Ramos (cell line): ENCODE data around the gene PPP1R7.

Experiments used
- in situ Hi-C: fragments of 300-500 bp; cut with MboI; formaldehyde crosslinking; loops from one replicate; pipeline ENCODE4 v1.14.3; 2022; ENCODE audit warnings: low sequenced_read_pairs; ENCODE audit not compliant: unreplicated experiment

PPP1R7 gene

DNA sequence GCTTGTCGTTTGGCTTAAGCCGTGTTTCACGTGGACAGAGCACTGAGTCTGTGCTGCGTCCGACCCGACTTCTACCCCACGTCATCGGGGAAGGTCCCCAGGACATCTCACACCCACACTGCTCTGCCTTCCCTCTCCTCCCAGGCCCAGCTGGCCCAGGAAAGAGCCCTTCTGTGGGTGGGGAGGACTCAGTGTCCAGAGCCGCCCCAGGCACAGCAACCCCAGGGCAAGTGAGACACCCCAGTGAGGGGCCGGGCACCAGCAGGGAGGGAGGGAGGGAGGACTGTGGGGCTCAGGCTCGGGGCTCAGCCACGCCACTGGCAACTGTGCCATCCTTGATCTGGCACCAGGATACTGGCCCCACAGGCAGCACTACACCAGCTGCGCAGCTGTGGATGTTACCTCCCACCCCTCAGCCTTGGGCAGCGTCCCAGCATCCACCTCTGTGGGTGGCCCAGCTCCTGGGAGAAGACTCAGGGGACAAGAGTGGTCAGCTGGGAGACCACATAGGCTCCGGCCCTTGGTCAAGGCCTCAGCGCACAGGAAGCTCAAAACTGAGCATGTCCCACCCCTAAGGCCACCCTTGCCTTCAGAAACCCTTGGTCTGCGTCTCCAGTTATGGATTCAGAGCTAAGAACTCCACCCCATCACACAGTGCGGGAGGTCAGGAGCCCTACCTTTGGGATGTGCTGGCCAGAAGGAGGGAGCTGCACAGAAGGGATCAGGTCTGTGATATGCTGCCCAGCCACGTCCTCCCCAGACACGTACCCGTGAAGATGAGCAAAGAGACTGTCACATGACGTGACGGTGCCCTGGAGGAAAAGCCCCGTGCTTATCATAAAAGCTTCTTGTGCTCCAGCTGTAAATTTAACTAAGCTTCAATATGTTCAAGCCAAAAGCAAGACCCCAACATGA lies 12.7 kb upstream of the PPP1R7 start:
- in situ Hi-C loops, result no loop called here

DNA sequence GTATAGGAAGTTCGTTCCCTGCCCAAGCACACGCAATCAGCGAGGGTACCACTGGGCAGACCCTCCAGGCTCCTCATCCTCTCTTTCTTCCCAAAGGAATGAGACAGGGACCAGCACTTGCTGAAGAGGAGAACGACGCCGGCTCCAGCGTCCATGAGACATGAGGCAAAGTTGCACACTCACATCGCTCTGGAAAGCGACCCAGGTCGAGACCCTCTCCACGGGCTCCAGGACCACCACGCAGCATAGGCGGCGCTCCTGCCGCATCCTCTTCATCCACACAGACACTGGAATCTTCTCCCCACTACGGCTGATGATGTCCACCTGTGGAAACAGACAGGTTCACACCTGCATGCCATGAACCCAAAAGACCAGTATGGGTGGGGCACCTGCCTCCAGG lies 11.8 kb upstream of the PPP1R7 start:
- in situ Hi-C loops, result no loop called here

- in situ Hi-C loops, result no loop called here
These were observed 10.5 kb upstream of the PPP1R7 start for GRCh38 chr2:241139531-241140444.

DNA sequence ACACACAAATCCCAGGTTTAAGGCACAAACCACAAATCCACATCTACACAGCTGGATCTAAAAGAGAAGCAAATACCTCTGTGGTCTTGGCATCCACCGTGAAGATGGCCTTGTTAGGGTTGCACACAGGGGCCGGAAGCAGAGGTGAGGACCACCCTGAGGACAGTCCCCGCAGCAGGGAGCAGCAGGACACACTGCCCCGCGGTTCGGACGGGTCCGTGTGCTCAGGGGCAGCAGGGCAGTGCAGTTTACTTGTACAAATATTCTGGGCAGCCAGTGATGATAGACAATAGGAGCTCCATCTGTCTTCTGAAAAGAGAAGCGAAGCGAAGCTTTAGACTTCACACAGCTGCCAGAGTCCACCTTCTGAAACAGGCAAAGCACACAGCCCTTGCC lies 9.8 kb upstream of the PPP1R7 start:
- in situ Hi-C loops, result no loop called here

- in situ Hi-C loops, result no loop called here
These were observed 9.0 kb upstream of the PPP1R7 start for GRCh38 chr2:241141214-241141770.

GRCh38 chr2:241142063-241142462 lies 8.2 kb upstream of the PPP1R7 start:
- in situ Hi-C loops, result no loop called here

- in situ Hi-C loops, result no loop called here
These were observed 7.7 kb upstream of the PPP1R7 start for GRCh38 chr2:241142593-241142992.

GRCh38 chr2:241146286-241146685 lies 4.0 kb upstream of the PPP1R7 start:
- in situ Hi-C loops, result no loop called here

DNA sequence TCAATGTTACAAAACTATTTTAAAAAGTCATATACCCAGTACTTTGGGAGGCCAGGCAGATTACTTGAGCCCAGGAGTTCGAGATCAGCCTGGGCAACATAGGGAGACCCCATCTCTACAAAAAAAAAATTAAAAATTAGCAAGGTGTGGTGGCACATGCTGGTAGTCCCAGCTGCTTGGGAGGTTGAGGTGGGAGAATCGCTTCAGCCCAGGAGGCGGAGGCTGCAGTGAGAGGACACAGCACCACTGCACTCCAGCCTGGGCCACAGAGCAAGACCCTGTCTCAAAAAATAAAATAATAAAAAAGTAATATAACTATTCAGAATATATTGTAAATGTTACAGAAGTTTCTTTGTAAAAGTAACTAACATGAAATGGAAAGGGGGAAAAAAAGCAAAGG lies 2.9 kb upstream of the PPP1R7 start:
- in situ Hi-C loops, result no loop called here

- in situ Hi-C loops, result no loop called here
These were observed 2.0 kb upstream of the PPP1R7 start for GRCh38 chr2:241148239-241148638.

GRCh38 chr2:241148891-241149674 lies 1.2 kb upstream of the PPP1R7 start, which contains the start of gene PASK:
TSS of gene PASK (minus strand) at chr2:241149472. CDS start at chr2:241143032, 6,440 bp downstream.
- in situ Hi-C loops, result no loop called here

DNA sequence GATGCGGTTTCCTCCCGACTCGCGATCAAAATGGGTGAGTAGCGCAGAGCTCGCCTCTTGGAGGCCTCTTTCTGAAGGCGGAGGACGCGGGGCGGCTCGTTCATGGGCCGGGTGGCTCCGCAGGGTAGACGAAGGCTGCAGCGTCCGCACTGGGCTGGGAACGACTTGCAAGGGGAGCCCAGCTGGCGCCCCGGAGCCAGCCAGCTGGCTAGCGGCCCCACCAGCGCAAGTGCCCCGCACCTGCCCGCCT lies 667 bp upstream of the PPP1R7 start:
- in situ Hi-C loops, result no loop called here

GRCh38 chr2:241150660-241151530 lies 628 bp downstream of the PPP1R7 start:
- in situ Hi-C loops, result no loop called here

DNA sequence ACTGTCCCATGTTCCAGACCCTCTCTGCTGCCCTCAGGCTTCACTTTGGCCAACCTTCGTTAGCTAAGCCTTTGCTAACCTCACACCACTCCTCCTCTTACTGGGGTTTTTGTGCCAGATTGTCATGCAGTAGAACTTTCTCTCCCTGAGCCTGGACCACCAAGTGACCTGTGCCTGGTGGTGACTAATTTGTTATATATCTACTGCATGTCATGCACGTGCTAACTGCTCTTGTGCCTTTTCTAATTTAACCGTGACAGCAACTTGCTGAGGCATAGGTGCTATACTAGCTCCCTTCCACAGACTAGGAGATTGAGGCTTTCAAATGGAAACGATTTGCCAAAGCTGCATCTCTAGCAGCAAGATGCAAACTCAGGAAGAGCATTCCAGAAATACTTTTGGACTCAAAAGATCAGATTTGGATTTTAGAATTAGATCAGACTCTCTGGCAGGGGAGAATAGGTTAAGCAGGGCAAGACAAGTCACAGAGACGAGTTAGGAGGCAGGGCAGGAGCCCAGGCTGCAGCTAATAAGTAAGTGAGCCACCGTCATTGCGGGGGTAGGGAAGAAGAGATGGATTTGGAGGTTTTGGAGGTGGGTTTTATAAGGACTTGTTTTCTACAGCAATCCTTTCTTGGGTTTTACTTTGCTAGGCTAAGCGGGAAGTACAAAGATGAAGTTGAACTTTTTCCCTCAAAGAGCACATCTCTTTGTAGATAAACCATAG lies 1.8 kb downstream of the PPP1R7 start:
- in situ Hi-C loops, result no loop called here

GRCh38 chr2:241153616-241154015 lies 3.3 kb downstream of the PPP1R7 start:
- in situ Hi-C loops, result no loop called here

DNA sequence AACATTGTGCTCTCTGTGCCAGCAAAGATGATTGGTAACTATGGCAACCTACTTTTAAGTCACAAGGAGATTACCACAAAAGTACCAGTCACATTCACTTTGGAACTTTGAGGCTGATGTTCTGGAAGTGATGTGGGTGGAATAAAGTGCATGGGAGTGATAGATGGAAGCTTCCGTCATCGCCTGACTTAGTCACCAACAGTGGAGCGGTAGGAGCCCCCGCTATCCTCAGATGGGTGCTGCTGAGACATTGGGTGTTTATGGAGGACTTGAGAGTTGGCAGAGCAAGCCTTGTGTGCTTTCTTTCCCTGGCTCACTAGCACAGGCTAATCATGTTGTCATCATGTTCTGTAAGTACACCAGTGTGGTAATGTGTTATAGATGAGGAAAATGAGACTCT lies 4.6 kb downstream of the PPP1R7 start:
- in situ Hi-C loops, result no loop called here

DNA sequence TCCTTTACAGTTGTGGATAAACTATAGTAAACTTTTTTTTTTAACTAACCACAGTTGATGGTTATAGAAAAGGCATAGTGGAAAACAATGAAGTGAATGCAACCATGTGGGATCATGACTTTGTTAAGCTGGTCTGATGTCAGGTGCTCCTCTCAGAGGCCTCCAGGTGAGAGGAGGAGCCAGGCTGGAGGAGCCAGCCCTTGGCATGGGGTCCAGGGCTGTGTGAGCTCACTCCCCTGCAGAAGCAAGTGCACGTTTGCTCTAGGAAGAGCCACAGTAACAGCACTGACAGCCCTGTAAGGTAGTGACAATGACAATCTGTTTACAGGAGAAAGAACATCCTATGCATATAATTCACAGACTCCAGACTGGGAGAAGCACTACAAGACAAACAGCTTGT lies 5.7 kb downstream of the PPP1R7 start:
- in situ Hi-C loops, result no loop called here

GRCh38 chr2:241156971-241157441 lies 6.7 kb downstream of the PPP1R7 start:
- in situ Hi-C loops, result no loop called here
